SK-N-SH treated with all-trans-retinoic acid at 6 μM for 48 hours (cell line): Measurements from ENCODE around the gene OR52I1.

Experiments used
- ARNTL ChIP-seq: fragments of 450-650 bp; formaldehyde crosslinking; IDR thresholded peaks from 2 replicates; pipeline ENCODE4 v1.5.0; 2020; ENCODE audit warnings: low read depth, mild to moderate bottlenecking, moderate library complexity, borderline replicate concordance
- ESRRG ChIP-seq: fragments of 250-450 bp; sonication (Bioruptor Pico); IDR thresholded peaks from 2 replicates; pipeline ENCODE4 v1.6.1; 2021; ENCODE audit warnings: mild to moderate bottlenecking
- ISL1 ChIP-seq: fragments of 250-450 bp; sonication (Bioruptor Pico); IDR thresholded peaks from 2 replicates; pipeline ENCODE4 v2.1.2; 2022; ENCODE audit warnings: mild to moderate bottlenecking, moderate library complexity
- PATZ1 ChIP-seq: fragments of 250-450 bp; sonication (Bioruptor Pico); IDR thresholded peaks from 2 replicates; pipeline ENCODE4 v1.8.0; 2020; ENCODE audit warnings: mild to moderate bottlenecking, moderate library complexity, borderline replicate concordance
- PPARA ChIP-seq: fragments of 250-450 bp; sonication (Bioruptor Pico); IDR thresholded peaks from 2 replicates; pipeline ENCODE4 v1.5.0; 2020; ENCODE audit warnings: mild to moderate bottlenecking, borderline replicate concordance
- RARB ChIP-seq: fragments of 250-450 bp; sonication (Bioruptor Pico); IDR thresholded peaks from 2 replicates; pipeline ENCODE4 v1.8.0; 2021; ENCODE audit warnings: mild to moderate bottlenecking, moderate library complexity
- TOX ChIP-seq: fragments of 250-450 bp; sonication (Bioruptor Pico); IDR thresholded peaks from 2 replicates; pipeline ENCODE4 v1.8.0; 2021; ENCODE audit warnings: mild to moderate bottlenecking, moderate library complexity, borderline replicate concordance
- TSHZ2 ChIP-seq: fragments of 250-450 bp; sonication (Bioruptor Pico); IDR thresholded peaks from 2 replicates; pipeline ENCODE4 v1.5.0; 2020; ENCODE audit warnings: mild to moderate bottlenecking, moderate library complexity
- ZC3H10 ChIP-seq: fragments of 250-450 bp; sonication (Bioruptor Pico); IDR thresholded peaks from 2 replicates; pipeline ENCODE4 v1.5.1; 2021; ENCODE audit warnings: mild to moderate bottlenecking, moderate library complexity
- ZNF70 ChIP-seq: fragments of 450-650 bp; formaldehyde crosslinking; IDR thresholded peaks from 2 replicates; pipeline ENCODE4 v1.5.0; 2020; ENCODE audit warnings: mild to moderate bottlenecking, moderate library complexity
- ZNF8 ChIP-seq: fragments of 450-650 bp; formaldehyde crosslinking; IDR thresholded peaks from 2 replicates; pipeline ENCODE4 v1.5.0; 2020; ENCODE audit warnings: mild to moderate bottlenecking, moderate library complexity
- TF ChIP-seq, protein P1 (sequence below): fragments of 250-450 bp; sonication (Bioruptor Pico); IDR thresholded peaks from 2 replicates; pipeline ENCODE4 v1.5.1; 2021; ENCODE audit warnings: mild to moderate bottlenecking, moderate library complexity

- no peak for TF ChIP-seq ZNF70 (CRISPR knock-in tag)
- no peak for TF ChIP-seq PPARA (CRISPR knock-in tag)
- TF ChIP-seq ARNTL (CRISPR knock-in tag), result no peak
- no peak for TF ChIP-seq ESRRG (CRISPR knock-in tag)
- TF ChIP-seq ZC3H10 (CRISPR knock-in tag), result no peak
- no peak for TF ChIP-seq PATZ1
- no peak for TF ChIP-seq RARB (CRISPR knock-in tag)
- no peak for TF ChIP-seq TOX (CRISPR knock-in tag)
- TF ChIP-seq TSHZ2 (CRISPR knock-in tag), result no peak
- TF ChIP-seq ISL1 (CRISPR knock-in tag), result no peak
- no peak for TF ChIP-seq ZNF8
- TF ChIP-seq, protein P1, sequence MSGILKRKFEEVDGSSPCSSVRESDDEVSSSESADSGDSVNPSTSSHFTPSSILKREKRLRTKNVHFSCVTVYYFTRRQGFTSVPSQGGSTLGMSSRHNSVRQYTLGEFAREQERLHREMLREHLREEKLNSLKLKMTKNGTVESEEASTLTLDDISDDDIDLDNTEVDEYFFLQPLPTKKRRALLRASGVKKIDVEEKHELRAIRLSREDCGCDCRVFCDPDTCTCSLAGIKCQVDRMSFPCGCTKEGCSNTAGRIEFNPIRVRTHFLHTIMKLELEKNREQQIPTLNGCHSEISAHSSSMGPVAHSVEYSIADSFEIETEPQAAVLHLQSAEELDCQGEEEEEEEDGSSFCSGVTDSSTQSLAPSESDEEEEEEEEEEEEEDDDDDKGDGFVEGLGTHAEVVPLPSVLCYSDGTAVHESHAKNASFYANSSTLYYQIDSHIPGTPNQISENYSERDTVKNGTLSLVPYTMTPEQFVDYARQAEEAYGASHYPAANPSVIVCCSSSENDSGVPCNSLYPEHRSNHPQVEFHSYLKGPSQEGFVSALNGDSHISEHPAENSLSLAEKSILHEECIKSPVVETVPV, result no peak
Observed at GRCh38 chr11:4569075-4569474, 24.8 kb upstream of the OR52I1 start.
